OCI-LY1 (cell line): ENCODE results near the gene STYK1.
"Not testable (repeated sequence)": the region's sequence is repeated elsewhere in the genome, so short reads cannot be mapped to it uniquely, and the experiment has no call there.

Source experiments
- H2AFZ ChIP-seq: fragments of 200-600 bp; sonication (generic), shearing (Covaris generic); 2 replicates; pipeline ENCODE4 v1.6.0; 2014; ENCODE audit warnings: antibody characterized with exemption, mild to moderate bottlenecking, low read length
- H3F3A ChIP-seq: fragments of 200-600 bp; sonication (generic), shearing (Covaris generic); 2 replicates; pipeline ENCODE4 v1.6.0; 2014; ENCODE audit warnings: mild to moderate bottlenecking, antibody characterized with exemption, low read length, moderate library complexity; ENCODE audit not compliant: insufficient read depth
- H3K27ac ChIP-seq: fragments of 200-600 bp; sonication (generic); 2 replicates; pipeline ENCODE4 v1.5.1; 2014; ENCODE audit warnings: low read length, mixed run types, mild to moderate bottlenecking, low read depth; ENCODE audit not compliant: poor library complexity, severe bottlenecking
- H3K27me3 ChIP-seq: fragments of 200-600 bp; sonication (generic); 2 replicates; pipeline ENCODE4 v1.6.0; 2014; ENCODE audit warnings: antibody characterized with exemption, mild to moderate bottlenecking, low read length, moderate library complexity; ENCODE audit not compliant: insufficient read depth
- H3K36me3 ChIP-seq: fragments of 200-600 bp; sonication (generic); 2 replicates; pipeline ENCODE4 v1.6.1; 2014; ENCODE audit warnings: mild to moderate bottlenecking, antibody characterized with exemption, low read length, moderate library complexity, mixed read lengths; ENCODE audit not compliant: insufficient read depth
- H3K4me1 ChIP-seq: fragments of 200-600 bp; sonication (generic); 2 replicates; pipeline ENCODE4 v1.5.1; 2014; ENCODE audit warnings: mild to moderate bottlenecking, low read length, moderate library complexity; ENCODE audit not compliant: insufficient read depth, severe bottlenecking
- H3K4me2 ChIP-seq: fragments of 200-600 bp; sonication (generic), shearing (Covaris generic); 2 replicates; pipeline ENCODE4 v1.6.1; 2014; ENCODE audit warnings: low read length
- H3K4me3 ChIP-seq: fragments of 200-600 bp; sonication (generic); 2 replicates; pipeline ENCODE4 v1.5.1; 2014; ENCODE audit warnings: low read length, low read depth, mild to moderate bottlenecking, mixed read lengths; ENCODE audit not compliant: poor library complexity, severe bottlenecking
- H3K79me2 ChIP-seq: fragments of 200-600 bp; shearing (Covaris generic); 2 replicates; pipeline ENCODE4 v1.6.1; 2016; ENCODE audit warnings: mixed run types, low read length, mixed read lengths; ENCODE audit not compliant: insufficient read depth
- H3K9ac ChIP-seq: fragments of 200-600 bp; sonication (generic), shearing (Covaris generic); 2 replicates; pipeline ENCODE4 v1.6.1; 2014; ENCODE audit warnings: mild to moderate bottlenecking, low read length, mixed read lengths
- H3K9me2 ChIP-seq: fragments of 200-600 bp; sonication (generic), shearing (Covaris generic); 2 replicates; pipeline ENCODE4 v1.6.1; 2014; ENCODE audit warnings: low read depth, mild to moderate bottlenecking, low read length, mixed read lengths
- H3K9me3 ChIP-seq: fragments of 200-600 bp; shearing (Covaris generic); 2 replicates; pipeline ENCODE4 v1.6.1; 2014; ENCODE audit warnings: low read length, mixed read lengths
- H4K20me1 ChIP-seq: fragments of 200-600 bp; sonication (generic), shearing (Covaris generic); 2 replicates; pipeline ENCODE4 v1.6.0; 2016; ENCODE audit warnings: mild to moderate bottlenecking, low read length; ENCODE audit not compliant: insufficient read depth
- CTCF ChIP-seq: fragments of 200-600 bp; sonication (generic), shearing (Covaris generic); IDR thresholded peaks from 2 replicates; pipeline ENCODE4 v1.5.1; 2017; ENCODE audit warnings: mild to moderate bottlenecking, antibody characterized with exemption, low read length, moderate library complexity, mixed read lengths
- EZH2 ChIP-seq: fragments of 200-600 bp; sonication (generic), shearing (Covaris generic); IDR thresholded peaks from 2 replicates; pipeline ENCODE4 v1.8.0; 2017; ENCODE audit warnings: borderline replicate concordance, mixed run types, mild to moderate bottlenecking, antibody characterized with exemption, low read length, moderate library complexity, mixed read lengths

Gene STYK1

GRCh38 chr12:10582704-10583103, 91.1 kb downstream of the STYK1 start:
- Histone ChIP-seq H3K9me3 (no peaks in the 10 kb centered on the region), H3K4me3 (no peak overlapping the region), H3K27ac (no peak overlapping the region), H3K36me3 (peaks cover 9% of the 10 kb centered on the region), H4K20me1 (no peaks in the 10 kb centered on the region), H3K9ac (no peak overlapping the region), H3F3A (no peaks in the 10 kb centered on the region), H3K4me1 (no peaks in the 10 kb centered on the region), H3K4me2 (no peak overlapping the region), H2AFZ (no peak overlapping the region), H3K9me2 (no peaks in the 10 kb centered on the region), H3K79me2 (no peaks in the 10 kb centered on the region), H3K27me3 (no peaks in the 10 kb centered on the region)
- TF ChIP-seq CTCF (no peak), EZH2 (no peak)

GRCh38 chr12:10582133-10582532, 91.7 kb downstream of the STYK1 start:
- H3K27me3 ChIP-seq, H3K9ac ChIP-seq, H3K4me2 ChIP-seq, H2AFZ ChIP-seq, H3K36me3 ChIP-seq, H3K27ac ChIP-seq, H3K9me2 ChIP-seq, H3K4me3 ChIP-seq, H3K79me2 ChIP-seq, H3K9me3 ChIP-seq, H3K4me1 ChIP-seq, H4K20me1 ChIP-seq, H3F3A ChIP-seq: not testable (repeated sequence)

- no peak for TF ChIP-seq CTCF
- no peak for TF ChIP-seq EZH2
- H3K79me2 ChIP-seq: no peaks in the 10 kb centered on the region
- no peak overlapping the region for H3K27ac ChIP-seq
- no peaks in the 10 kb centered on the region for H3K9me2 ChIP-seq
- H3K4me3 ChIP-seq: no peak overlapping the region
- H3K4me1 ChIP-seq: no peaks in the 10 kb centered on the region
- no peaks in the 10 kb centered on the region for H3K36me3 ChIP-seq
- no peak overlapping the region for H2AFZ ChIP-seq
- H3K9me3 ChIP-seq: no peaks in the 10 kb centered on the region
- no peaks in the 10 kb centered on the region for H3K27me3 ChIP-seq
- H3K9ac ChIP-seq: no peak overlapping the region
- no peaks in the 10 kb centered on the region for H4K20me1 ChIP-seq
- H3F3A ChIP-seq: no peaks in the 10 kb centered on the region
- no peak overlapping the region for H3K4me2 ChIP-seq
Measured at GRCh38 chr12:10574307-10574706, 99.5 kb downstream of the STYK1 start.

- not testable (repeated sequence) for H3K27me3 ChIP-seq, H3K4me3 ChIP-seq, H3K9ac ChIP-seq, H3K9me3 ChIP-seq, H3K79me2 ChIP-seq, H3K36me3 ChIP-seq, H3K4me1 ChIP-seq, H2AFZ ChIP-seq, H3F3A ChIP-seq, H3K27ac ChIP-seq, H3K4me2 ChIP-seq, H3K9me2 ChIP-seq, H4K20me1 ChIP-seq
Measured at GRCh38 chr12:10572021-10572490, 101.8 kb downstream of the STYK1 start.
